Neural progenitor cell (in vitro differentiated cells): ENCODE measurements around the gene ZNF652. TPM values are rescaled to one million over a fixed set of nuclear protein-coding genes. Genes with fewer than 3 reads are reported as not detected.
A peak's percentile ranks its signal among the peaks of the same experiment; 100 is the strongest.
"Not testable (repeated sequence)": the region's sequence is repeated elsewhere in the genome, so short reads cannot be mapped to it uniquely, and the experiment has no call there.

Experiments
- DNase-seq: peaks from one replicate; pipeline ENCODE4 v3.0.0-alpha.2; 2016; ENCODE audit warnings: low spot score
- H2AFZ ChIP-seq: fragments of 200-600 bp; sonication (generic); replicated peaks from 2 replicates; pipeline ENCODE4 v1.6.1; 2016; ENCODE audit warnings: antibody characterized with exemption
- H3F3A ChIP-seq: fragments of 200-600 bp; sonication (generic); 2 replicates; pipeline ENCODE4 v1.6.1; 2016; ENCODE audit warnings: antibody characterized with exemption, low read depth
- H3K27ac ChIP-seq: fragments of 200-600 bp; sonication (generic); 2 replicates; pipeline ENCODE4 v1.5.1; 2016; ENCODE audit warnings: mild to moderate bottlenecking
- H3K27me3 ChIP-seq: fragments of 200-600 bp; sonication (generic); 2 replicates; pipeline ENCODE4 v1.6.1; 2016; ENCODE audit warnings: mild to moderate bottlenecking, moderate library complexity
- H3K36me3 ChIP-seq: fragments of 200-600 bp; sonication (generic); 2 replicates; pipeline ENCODE4 v1.5.1; 2016
- H3K4me1 ChIP-seq: fragments of 200-600 bp; sonication (generic); 2 replicates; pipeline ENCODE4 v1.6.1; 2016; ENCODE audit warnings: mixed run types
- H3K4me2 ChIP-seq: fragments of 200-600 bp; sonication (generic); 2 replicates; pipeline ENCODE4 v1.6.1; 2016
- H3K4me3 ChIP-seq: fragments of 200-600 bp; sonication (generic); 2 replicates; pipeline ENCODE4 v1.5.1; 2016
- H3K79me2 ChIP-seq: fragments of 200-600 bp; sonication (generic); 2 replicates; pipeline ENCODE4 v1.6.1; 2016; ENCODE audit warnings: low read depth
- H3K9ac ChIP-seq: fragments of 200-600 bp; sonication (generic); 2 replicates; pipeline ENCODE4 v1.6.1; 2016
- H3K9me3 ChIP-seq: fragments of 200-600 bp; sonication (generic); 2 replicates; pipeline ENCODE4 v1.5.1; 2016; ENCODE audit warnings: low read depth
- H4K20me1 ChIP-seq: fragments of 200-600 bp; sonication (generic); 2 replicates; pipeline ENCODE4 v1.6.1; 2016; ENCODE audit warnings: low read depth
- H3K27ac Mint-ChIP-seq: 3 replicates; pipeline ENCODE4 v1.8.0; 2021; ENCODE audit warnings: mixed read lengths
- H3K27me3 Mint-ChIP-seq: 2 replicates; pipeline ENCODE4 v1.8.0; 2022; ENCODE audit warnings: low read depth, mild to moderate bottlenecking, inconsistent platforms, moderate library complexity, mixed read lengths; ENCODE audit not compliant: insufficient read depth
- H3K36me3 Mint-ChIP-seq: 3 replicates; pipeline ENCODE4 v1.8.0; 2021; ENCODE audit warnings: mixed read lengths
- H3K4me1 Mint-ChIP-seq: 3 replicates; pipeline ENCODE4 v1.8.0; 2021; ENCODE audit warnings: mixed read lengths
- H3K4me3 Mint-ChIP-seq: 3 replicates; pipeline ENCODE4 v1.8.0; 2021; ENCODE audit warnings: mild to moderate bottlenecking, moderate library complexity, mixed read lengths
- H3K9me3 Mint-ChIP-seq: 3 replicates; pipeline ENCODE4 v1.8.0; 2020; ENCODE audit warnings: mixed read lengths
- EZH2 ChIP-seq: fragments of 200-600 bp; sonication (generic); IDR thresholded peaks from 2 replicates; pipeline ENCODE4 v1.6.1; 2017; ENCODE audit warnings: antibody characterized with exemption, mild to moderate bottlenecking, moderate library complexity
- EZH2phosphoT487 ChIP-seq: fragments of 200-600 bp; sonication (generic); IDR thresholded peaks from 2 replicates; pipeline ENCODE4 v1.6.1; 2017; ENCODE audit warnings: antibody characterized with exemption
- total RNA-seq: library from RNA; depleted of rRNA; stranded (reverse); fragments of >200 nt; gene quantifications from 2 replicates; pipeline ENCODE4 v1.2.3, GENCODE V29; 2015; ENCODE audit warnings: low replicate concordance
- TF ChIP-seq, protein P1 (sequence below): fragments of 200-600 bp; sonication (generic); IDR thresholded peaks from 2 replicates; pipeline ENCODE4 v1.5.1; 2017; ENCODE audit warnings: antibody characterized with exemption, mild to moderate bottlenecking

The ZNF652 gene
- total RNA-seq, 1 donor from 2014 or later = 55.7 TPM

DNA sequence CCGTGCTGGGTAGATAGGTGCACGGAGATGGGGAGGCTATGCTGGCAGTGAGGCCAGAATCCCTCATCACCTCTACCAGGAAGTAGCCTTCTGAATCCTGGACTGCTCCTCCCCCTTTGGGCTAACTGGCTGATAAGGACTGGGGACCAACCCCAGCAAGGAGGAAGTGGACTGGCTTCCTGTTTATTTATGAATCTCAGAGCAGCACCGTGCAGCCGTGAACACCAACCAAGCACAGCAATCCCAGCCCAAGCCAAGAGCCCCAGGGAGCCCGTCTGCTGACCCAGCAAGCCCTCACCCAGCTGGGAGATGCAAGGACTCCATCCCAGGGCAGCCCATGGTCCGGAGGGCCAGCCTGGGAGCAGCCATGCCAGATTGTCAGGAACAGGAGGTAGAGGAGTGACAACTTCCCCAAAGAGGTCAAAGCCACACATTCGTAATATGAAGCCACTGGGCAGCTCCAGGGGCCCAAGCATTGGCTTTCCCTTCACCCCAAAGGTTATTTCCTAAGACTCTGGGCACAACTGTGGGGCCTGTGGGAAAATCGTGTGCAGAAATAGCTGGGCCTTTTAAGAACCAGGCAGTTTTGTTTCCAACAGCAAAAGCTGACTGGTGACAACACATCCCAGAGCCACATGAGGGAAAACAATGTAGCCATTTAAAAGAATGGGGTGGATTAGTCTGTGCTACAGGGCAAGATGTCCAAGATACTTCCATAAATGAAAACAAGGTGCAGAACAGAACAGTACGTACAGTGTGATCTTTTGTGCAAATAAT is 28.7 kb upstream of the ZNF652 start:
- Histone ChIP-seq H3K27ac (no peak overlapping the region), H4K20me1 (no peaks in the 10 kb centered on the region), H3K4me3 (no peak overlapping the region), H3F3A (no peaks in the 10 kb centered on the region), H3K79me2 (no peaks in the 10 kb centered on the region), H3K4me1 (no peaks in the 10 kb centered on the region), H2AFZ (peak overlapping the region; percentile 42), H3K36me3 (no peaks in the 10 kb centered on the region), H3K27me3 (no peaks in the 10 kb centered on the region), H3K9ac (no peak overlapping the region), H3K9me3 (no peaks in the 10 kb centered on the region), H3K4me2 (no peak overlapping the region)
- peaks cover 12% of the 10 kb centered on the region for H3K4me1 Mint-ChIP-seq
- H3K27me3 Mint-ChIP-seq = peaks cover 10% of the 10 kb centered on the region
- H3K4me3 Mint-ChIP-seq = no peak overlapping the region
- no peak for TF ChIP-seq EZH2
- TF ChIP-seq, protein P1, sequence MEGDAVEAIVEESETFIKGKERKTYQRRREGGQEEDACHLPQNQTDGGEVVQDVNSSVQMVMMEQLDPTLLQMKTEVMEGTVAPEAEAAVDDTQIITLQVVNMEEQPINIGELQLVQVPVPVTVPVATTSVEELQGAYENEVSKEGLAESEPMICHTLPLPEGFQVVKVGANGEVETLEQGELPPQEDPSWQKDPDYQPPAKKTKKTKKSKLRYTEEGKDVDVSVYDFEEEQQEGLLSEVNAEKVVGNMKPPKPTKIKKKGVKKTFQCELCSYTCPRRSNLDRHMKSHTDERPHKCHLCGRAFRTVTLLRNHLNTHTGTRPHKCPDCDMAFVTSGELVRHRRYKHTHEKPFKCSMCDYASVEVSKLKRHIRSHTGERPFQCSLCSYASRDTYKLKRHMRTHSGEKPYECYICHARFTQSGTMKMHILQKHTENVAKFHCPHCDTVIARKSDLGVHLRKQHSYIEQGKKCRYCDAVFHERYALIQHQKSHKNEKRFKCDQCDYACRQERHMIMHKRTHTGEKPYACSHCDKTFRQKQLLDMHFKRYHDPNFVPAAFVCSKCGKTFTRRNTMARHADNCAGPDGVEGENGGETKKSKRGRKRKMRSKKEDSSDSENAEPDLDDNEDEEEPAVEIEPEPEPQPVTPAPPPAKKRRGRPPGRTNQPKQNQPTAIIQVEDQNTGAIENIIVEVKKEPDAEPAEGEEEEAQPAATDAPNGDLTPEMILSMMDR = no peak
- H3K9me3 Mint-ChIP-seq = no peaks in the 10 kb centered on the region
- H3K27ac Mint-ChIP-seq = peak overlapping the region; percentile 63
- H3K36me3 Mint-ChIP-seq = no peaks in the 10 kb centered on the region
- no peak for DNase-seq

DNA sequence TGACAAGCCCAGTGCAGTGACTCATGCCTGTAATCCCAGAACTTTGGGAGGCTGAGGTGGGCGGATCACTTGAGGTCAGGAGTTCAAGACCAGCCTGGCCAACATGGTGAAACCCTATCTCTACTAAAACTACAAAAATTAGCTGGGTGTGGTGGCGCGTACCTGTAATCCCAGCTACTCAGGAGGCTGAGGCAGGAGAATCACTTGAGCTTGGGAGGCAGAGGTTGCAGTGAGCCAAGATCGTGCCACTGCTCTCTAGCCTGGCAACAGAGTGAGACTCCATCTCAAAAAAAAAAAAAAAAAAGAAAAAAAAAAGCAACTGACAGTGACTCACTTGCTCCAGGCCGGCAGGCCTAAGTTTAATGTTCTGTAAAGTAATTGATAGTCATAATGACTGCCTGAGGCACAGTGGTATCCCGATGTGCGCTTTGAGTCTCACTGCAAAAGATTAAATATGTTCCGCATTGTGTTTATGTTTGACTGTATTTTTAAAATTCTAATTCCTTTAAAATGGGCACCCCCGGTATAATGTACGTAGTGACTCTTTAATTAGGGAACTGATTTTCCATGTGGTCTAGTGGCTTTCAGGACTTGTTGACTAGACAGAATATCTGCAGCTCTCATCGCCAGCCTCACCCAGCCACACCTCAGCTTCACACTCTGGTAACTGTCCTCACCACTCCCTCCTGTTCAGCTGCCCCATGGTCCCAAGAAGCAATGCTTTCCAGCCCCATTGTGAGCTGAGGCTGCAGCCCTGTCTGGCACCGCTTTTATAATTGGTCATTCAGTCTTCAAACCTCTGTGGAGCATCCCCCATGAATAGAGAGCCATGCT is 27.7 kb upstream of the ZNF652 start:
- not testable (repeated sequence) for H3K9me3 Mint-ChIP-seq, H3K27ac Mint-ChIP-seq, H3K4me2 ChIP-seq, H3K4me3 ChIP-seq, H3K79me2 ChIP-seq, H3K9me3 ChIP-seq, H3K27me3 Mint-ChIP-seq, H3K4me1 ChIP-seq, H3K36me3 Mint-ChIP-seq, H3K36me3 ChIP-seq, H4K20me1 ChIP-seq, H3K4me1 Mint-ChIP-seq, H3K27me3 ChIP-seq, H3K4me3 Mint-ChIP-seq, H3K9ac ChIP-seq, H2AFZ ChIP-seq, H3K27ac ChIP-seq, H3F3A ChIP-seq
- DNase-seq = peak; percentile 14

DNA sequence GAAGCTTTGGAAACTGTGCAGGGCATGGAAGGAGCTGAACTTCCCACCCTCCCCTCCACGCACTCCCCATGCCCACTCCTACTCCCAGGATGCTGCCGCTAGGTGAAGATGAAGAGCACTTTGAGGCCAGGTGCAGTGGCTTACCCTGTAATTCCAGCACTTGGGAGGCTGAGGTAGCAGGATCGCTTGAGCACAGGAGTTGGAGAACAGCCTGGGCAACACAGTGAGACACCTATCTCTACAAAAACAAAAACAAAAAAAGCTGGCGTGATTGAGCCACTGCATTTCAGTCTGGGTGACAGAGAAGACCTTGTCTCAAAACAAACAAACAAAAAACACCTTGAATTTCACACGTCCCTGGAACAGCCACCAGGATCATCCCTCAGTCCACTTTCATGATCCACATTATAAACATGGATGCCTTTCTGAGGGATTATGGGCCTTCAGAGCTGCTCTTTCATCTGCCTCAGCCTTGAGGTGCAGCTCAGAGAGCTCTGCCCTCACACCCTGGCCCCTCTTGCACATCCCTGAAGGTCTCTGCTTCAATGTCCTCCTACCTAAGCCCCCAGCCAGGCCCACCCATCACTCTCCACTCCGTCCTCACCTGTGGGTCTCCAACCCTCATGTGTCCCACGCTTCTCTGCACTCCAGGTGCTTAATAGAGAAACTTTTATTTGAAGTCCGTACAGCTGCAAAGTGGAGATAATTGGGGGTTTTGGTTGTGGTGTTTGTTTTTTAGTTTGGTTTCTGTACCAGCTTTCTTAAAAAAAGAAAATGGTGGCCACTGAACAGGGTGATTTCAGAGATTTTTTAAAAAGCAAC is 26.9 kb upstream of the ZNF652 start:
- H3K27ac Mint-ChIP-seq = no peak overlapping the region
- H3K9me3 Mint-ChIP-seq = no peaks in the 10 kb centered on the region

DNA sequence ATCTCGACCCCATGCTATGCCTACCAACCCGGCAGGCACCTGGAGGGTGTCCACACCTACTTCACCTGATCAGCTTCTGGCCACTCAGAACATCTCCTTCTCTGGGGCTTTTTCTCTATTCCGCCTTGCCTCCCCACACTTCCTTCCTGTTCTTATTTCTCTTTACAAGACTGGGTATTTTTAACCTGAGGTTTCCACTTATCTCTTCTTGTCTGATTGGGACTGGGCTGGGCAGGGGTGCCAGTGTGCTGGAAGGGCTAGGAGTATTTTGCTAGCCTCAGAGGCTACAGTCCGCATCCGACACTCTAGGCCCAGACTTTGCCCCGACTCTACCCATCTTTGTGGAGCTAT is 26.2 kb upstream of the ZNF652 start:
- H3K4me3 Mint-ChIP-seq = no peak overlapping the region
- Histone ChIP-seq H3K4me1 (no peaks in the 10 kb centered on the region), H3K79me2 (no peaks in the 10 kb centered on the region), H3K4me2 (no peak overlapping the region), H3K9ac (no peak overlapping the region), H3F3A (no peaks in the 10 kb centered on the region), H4K20me1 (no peaks in the 10 kb centered on the region), H3K27ac (no peak overlapping the region), H3K27me3 (no peaks in the 10 kb centered on the region), H3K9me3 (no peaks in the 10 kb centered on the region), H2AFZ (no peak overlapping the region), H3K4me3 (no peak overlapping the region), H3K36me3 (no peaks in the 10 kb centered on the region)
- H3K27ac Mint-ChIP-seq = no peak overlapping the region
- H3K36me3 Mint-ChIP-seq = no peaks in the 10 kb centered on the region
- DNase-seq = no peak
- TF ChIP-seq EZH2 = no peak
- TF ChIP-seq EZH2phosphoT487 = no peak
- TF ChIP-seq, protein P1 = no peak
- peaks cover 12% of the 10 kb centered on the region for H3K27me3 Mint-ChIP-seq
- H3K9me3 Mint-ChIP-seq = no peaks in the 10 kb centered on the region
- peaks cover 9% of the 10 kb centered on the region for H3K4me1 Mint-ChIP-seq

More for the DNA sequence above, 26.9 kb upstream of the ZNF652 start:
- H3K4me2 ChIP-seq = no peak overlapping the region
- H3K9me3 ChIP-seq = no peaks in the 10 kb centered on the region
- no peak overlapping the region for H3K9ac ChIP-seq
- no peak overlapping the region for H2AFZ ChIP-seq
- no peaks in the 10 kb centered on the region for H3K4me1 ChIP-seq
- H3K79me2 ChIP-seq = no peaks in the 10 kb centered on the region
- no peaks in the 10 kb centered on the region for H3K36me3 ChIP-seq
- no peaks in the 10 kb centered on the region for H3K27me3 ChIP-seq
- DNase-seq = no peak
- H4K20me1 ChIP-seq = no peaks in the 10 kb centered on the region
- H3K27ac ChIP-seq = no peak overlapping the region
- no peaks in the 10 kb centered on the region for H3F3A ChIP-seq
- TF ChIP-seq EZH2 = no peak
- no peaks in the 10 kb centered on the region for H3K36me3 Mint-ChIP-seq
- H3K4me3 Mint-ChIP-seq = no peak overlapping the region
- H3K4me1 Mint-ChIP-seq = peaks cover 9% of the 10 kb centered on the region
- no peak overlapping the region for H3K4me3 ChIP-seq
- peaks cover 12% of the 10 kb centered on the region for H3K27me3 Mint-ChIP-seq
